Endothelial cell of hepatic sinusoid (primary cell): ENCODE data around the gene ASB3.
"Not testable (repeated sequence)": the region's sequence is repeated elsewhere in the genome, so short reads cannot be mapped to it uniquely, and the experiment has no call there.

Source experiments
- in situ Hi-C: cut with HindIII; loops from 2 replicates; pipeline ENCODE4 v1.10.0; 2017; ENCODE audit warnings: low sequenced_read_pairs

ASB3 gene

DNA sequence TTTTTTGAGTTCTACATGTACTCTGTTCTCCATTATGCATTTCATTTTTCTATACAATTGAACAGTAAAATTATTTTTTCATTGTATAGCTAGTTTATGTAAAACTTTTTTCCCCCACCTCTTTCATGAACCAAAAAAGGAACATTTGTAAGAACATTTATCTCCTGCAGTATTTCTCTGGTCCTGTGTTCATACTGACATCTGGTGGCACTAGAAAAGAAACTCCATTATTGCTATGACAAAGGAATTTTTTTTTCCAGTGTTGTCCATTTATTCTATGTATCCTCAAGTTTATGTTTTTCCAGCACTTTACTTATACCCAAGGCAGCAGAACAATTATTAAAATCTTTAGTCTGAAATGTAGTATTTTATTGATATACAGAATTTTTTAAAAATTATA is 46.6 kb downstream of the ASB3 start:
- in situ Hi-C loops, result no loop called here

- in situ Hi-C loops, result no loop called here
Observed at GRCh38 chr2:53739032-53739431, 47.7 kb downstream of the ASB3 start.

DNA sequence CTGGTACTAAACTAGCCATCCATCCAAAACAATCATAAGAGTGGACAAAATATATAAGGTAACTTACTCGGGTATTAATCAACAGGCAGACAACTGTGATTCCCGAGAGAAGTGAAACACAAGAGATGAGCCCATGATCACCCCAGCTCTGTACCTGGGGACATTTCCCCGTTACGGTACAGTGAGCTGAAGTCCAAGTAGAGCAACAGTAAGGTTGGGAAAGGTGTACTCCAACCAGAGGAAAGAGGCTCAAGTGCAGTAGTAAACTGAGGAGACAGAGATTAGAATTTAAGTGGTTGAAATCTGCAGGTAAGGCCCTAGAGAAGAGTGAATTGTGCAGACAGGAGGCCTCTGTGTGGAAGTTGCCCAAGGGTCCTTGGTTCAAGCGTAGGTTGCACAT is 49.7 kb downstream of the ASB3 start:
- in situ Hi-C loops, result no loop called here

DNA sequence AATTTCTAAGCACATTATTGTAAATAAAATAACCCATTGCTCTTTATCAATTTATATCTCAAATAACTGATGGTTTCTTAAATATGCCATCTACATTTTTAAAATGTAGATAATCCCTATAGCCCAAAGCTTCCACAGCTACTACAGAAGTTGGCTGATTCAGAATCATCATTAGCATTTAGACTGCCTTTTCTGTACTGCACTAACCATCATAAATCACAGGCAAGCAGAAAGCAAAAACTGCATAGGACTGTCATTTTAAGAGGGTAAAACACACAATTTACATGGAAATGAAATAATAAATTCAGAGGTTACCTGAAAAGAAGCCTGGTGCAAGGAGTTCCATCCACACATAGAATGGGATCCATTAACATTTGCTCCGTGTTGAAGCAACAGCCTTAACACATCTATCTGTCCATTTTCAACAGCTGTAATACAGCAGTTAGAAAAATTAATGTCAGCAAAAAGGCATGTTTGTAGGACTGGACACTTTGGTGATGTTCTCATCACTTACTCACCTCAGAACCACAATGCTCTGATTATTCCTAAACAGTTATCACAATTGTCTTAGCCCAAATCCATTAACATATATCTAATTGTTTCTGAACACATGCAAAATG is 57.5 kb downstream of the ASB3 start:
- in situ Hi-C loops, result no loop called here

DNA sequence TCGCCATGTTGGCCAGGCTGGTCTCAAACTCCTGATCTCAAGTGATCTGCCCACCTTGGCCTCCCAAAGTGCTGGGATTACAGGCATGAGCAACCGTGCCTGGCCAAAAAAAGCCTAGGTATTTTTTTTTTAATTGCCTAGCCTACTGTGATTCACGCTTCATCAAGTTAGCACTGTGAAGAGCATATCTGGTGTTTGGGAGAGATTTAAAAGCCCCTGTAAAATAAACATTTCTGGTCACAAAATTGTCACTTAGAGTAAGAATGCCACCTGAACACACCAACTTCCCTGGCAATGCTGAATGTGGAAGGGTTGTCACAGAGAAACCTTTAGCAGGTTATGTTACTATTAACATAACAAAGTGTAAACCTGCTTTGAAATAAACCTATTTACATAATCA is 58.8 kb downstream of the ASB3 start:
- in situ Hi-C loops, result no loop called here

DNA sequence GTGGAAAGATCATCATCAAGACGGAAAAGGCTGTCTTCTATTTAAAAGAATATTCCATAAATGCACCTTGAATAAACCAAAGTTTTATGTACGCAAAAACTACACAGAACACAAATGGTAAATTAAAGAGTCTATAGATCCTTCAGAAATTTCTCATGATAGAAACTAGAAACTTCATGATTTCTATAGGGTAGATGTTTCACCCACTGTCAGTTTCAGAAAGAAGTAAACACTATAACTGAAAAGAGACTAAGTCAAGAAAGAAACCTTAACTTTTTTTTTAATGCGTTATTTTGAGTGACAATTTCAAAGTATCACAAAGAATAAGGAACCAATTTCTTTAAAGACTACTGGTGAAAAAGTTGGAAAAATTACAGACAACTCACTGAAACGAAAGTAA is 61.1 kb downstream of the ASB3 start:
- in situ Hi-C loops, result no loop called here

- in situ Hi-C loops, result no loop called here
Observed at GRCh38 chr2:53724536-53724935, 62.2 kb downstream of the ASB3 start.

DNA sequence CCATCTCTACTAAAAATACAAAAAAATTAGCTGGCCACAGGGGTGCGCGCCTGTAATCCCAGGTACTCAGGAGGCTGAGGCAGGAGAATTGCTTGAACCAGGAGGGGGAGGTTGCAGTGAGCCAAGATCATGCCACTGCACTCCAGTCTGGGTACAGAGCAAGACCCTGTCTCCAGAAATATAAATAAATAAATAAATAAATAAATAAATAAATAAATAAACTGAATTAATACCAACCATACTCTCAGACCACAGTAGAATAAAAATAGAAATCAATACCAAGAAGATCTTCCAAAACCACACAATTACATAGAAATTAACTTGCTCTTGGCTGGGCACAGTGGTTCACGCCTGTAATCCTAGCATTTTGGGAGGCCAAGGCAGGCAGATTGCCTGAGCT is 65.8 kb downstream of the ASB3 start:
- in situ Hi-C loops, result not testable (repeated sequence)

- in situ Hi-C loops, result loop anchor here (5.0 kb wide), 1 partner anchor 43 kb away; no protein-coding TSS in a partner anchor
Observed at GRCh38 chr2:53715568-53715967, 71.2 kb downstream of the ASB3 start.

GRCh38 chr2:53711271-53711780 is 75.4 kb downstream of the ASB3 start:
- in situ Hi-C loops, result no loop called here

GRCh38 chr2:53708988-53709387 is 77.8 kb downstream of the ASB3 start:
- in situ Hi-C loops, result no loop called here

DNA sequence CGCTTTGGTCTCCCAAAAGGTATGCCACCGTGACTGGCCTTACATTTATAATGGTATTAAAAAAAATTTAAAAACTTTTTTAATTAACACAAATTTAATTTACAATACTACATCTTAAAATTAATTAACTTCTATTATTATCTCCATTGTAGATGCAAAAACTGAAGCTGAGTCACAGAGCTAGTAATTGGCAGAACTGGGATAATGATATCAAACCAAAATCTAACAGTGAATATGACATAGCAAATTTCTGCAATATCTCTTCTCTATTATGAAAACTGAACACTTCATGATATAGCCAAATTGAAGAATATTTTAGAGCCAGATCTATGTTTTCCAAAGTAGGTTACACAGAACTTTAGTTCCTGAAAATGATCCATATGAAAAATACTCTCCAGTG is 85.5 kb downstream of the ASB3 start:
- in situ Hi-C loops, result no loop called here

GRCh38 chr2:53697686-53698085 is 89.1 kb downstream of the ASB3 start:
- in situ Hi-C loops, result no loop called here

DNA sequence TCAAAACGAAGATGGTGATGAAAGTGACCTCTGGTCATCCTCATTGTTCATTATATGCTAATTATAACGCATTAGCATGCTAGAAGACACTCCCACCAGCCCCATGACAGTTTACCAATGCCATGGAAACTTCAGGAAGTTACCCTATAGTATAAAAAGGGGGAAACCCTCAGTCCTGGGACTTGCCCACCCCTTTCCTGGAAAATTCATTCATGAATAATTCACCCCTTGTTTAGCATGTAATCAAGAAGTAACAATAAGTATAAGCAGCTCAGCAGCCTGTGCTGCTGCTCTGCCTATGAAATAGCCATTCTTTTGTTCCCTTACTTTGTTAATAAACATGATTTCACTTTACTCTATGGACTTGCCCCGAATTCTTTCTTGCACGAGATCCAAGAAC is 89.7 kb downstream of the ASB3 start:
- in situ Hi-C loops, result no loop called here

- in situ Hi-C loops, result no loop called here
Observed at GRCh38 chr2:53695575-53695974, 91.2 kb downstream of the ASB3 start.

GRCh38 chr2:53694096-53694771 is 92.5 kb downstream of the ASB3 start:
- in situ Hi-C loops, result no loop called here

GRCh38 chr2:53690876-53691275 is 95.9 kb downstream of the ASB3 start:
- in situ Hi-C loops, result no loop called here

GRCh38 chr2:53672881-53673522 is 113.8 kb downstream of the ASB3 start:
- in situ Hi-C loops, result loop anchor here (5.0 kb wide), 1 partner anchor 44 kb away; no protein-coding TSS in a partner anchor

DNA sequence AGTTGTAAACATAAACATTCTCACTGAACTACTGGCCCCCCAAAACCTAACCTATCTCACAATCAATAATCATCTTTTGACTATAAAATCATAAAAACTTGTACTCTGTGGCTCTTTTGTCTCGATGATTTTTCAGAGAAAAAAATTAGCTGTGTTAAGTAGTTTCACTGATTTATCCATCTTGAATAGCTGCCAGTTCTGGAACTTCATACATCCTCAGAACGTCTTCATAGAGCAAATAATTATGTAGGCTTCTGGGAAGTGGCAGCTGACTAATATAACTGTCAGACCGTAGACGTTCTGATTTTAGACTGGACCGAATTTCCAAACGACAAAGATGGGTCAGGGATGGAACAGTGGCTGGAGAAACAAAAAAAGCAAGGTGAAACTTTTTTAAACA is 116.4 kb downstream of the ASB3 start:
- in situ Hi-C loops, result loop anchor here (5.0 kb wide), 1 partner anchor 47 kb away; no protein-coding TSS in a partner anchor

- in situ Hi-C loops, result no loop called here
Observed at GRCh38 chr2:53668624-53669026, 118.1 kb downstream of the ASB3 start.

DNA sequence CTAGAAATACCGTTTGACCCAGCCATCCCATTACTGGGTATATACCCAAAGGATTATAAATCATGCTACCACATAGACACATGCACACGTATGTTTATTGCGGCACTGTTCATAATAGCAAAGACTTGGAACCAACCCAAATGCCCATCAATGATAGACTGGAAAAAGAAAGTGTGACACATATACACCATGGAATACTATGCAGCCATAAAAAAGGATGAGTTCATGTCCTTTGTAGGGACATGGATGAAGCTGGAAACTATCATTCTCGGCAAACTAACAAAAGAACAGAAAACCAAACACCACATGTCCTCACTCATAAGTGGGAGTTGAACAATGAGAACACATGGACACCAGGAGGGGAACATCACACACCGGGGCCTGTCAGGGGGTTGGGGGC is 119.6 kb downstream of the ASB3 start:
- in situ Hi-C loops, result not testable (repeated sequence)

DNA sequence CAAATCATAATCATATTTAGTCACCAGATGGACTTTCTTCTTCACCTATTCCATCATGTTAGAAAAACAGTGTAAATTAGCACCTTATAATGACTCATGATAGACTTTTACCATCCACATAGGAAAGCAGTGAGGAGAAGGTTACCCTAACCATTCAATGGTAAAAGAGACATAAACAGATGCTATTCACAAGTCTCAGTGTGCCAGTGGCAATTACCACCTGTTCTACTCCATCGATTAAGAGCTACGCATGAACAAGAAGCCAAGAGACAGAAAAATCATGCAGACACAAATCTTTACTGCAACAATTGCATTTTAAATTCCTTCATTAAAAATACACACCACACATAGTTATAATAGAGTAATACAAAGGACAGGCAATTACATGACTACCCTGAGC is 125.9 kb downstream of the ASB3 start:
- in situ Hi-C loops, result no loop called here
